Stimulated activated CD4-positive, alpha-beta T cell treated with anti-CD3 and anti-CD28 coated beads, Interleukin-4, amount 100 ng/mL, for 24 hours (primary cell): Measurements from ENCODE around the gene LY6G5C.
A peak's percentile ranks its signal among the peaks of the same experiment; 100 is the strongest.

Experiments
- DNase-seq: peaks from one replicate; pipeline ENCODE4 v3.0.0-alpha.2; 2020

Gene LY6G5C

GRCh38 chr6:31680226-31681134 is at the start of gene LY6G5C:
Gene LY6G5C (minus strand): TSS chr6:31681067. CDS start chr6:31680373, 694 bp downstream.
- DNase-seq, result peak; percentile 74

GRCh38 chr6:31729979-31730630 is 49.2 kb upstream of the LY6G5C start:
- DNase-seq, result peak; percentile 56

GRCh38 chr6:31729515-31729978 is 48.7 kb upstream of the LY6G5C start:
- DNase-seq, result peak; percentile 80

GRCh38 chr6:31728767-31729514 is 48.1 kb upstream of the LY6G5C start, which contains the start of gene DDAH2:
Gene DDAH2 (minus strand): TSS chr6:31729299. CDS start chr6:31729161, 138 bp downstream.
- DNase-seq, result no peak

- no peak for DNase-seq
Observed at GRCh38 chr6:31727717-31728671, 47.1 kb upstream of the LY6G5C start.

- no peak for DNase-seq
Observed at GRCh38 chr6:31727034-31727716, 46.3 kb upstream of the LY6G5C start.

- no peak for DNase-seq
Observed at GRCh38 chr6:31725502-31726350, 44.9 kb upstream of the LY6G5C start.

GRCh38 chr6:31723980-31724691 is 43.3 kb upstream of the LY6G5C start:
- DNase-seq, result no peak

- DNase-seq, result no peak
Observed at GRCh38 chr6:31723245-31723979, 42.5 kb upstream of the LY6G5C start, which contains the start of gene MPIG6B. Gene MPIG6B (plus strand): TSS chr6:31723373. CDS start chr6:31723384, 11 bp downstream.

- DNase-seq, result no peak
Observed at GRCh38 chr6:31722173-31722572, 41.3 kb upstream of the LY6G5C start.

GRCh38 chr6:31721351-31722020 is 40.6 kb upstream of the LY6G5C start, which contains the start of gene LY6G6C:
Gene LY6G6C (minus strand): TSS chr6:31721746. CDS start chr6:31721679, 67 bp downstream.
- DNase-seq, result no peak

- DNase-seq, result no peak
Observed at GRCh38 chr6:31720196-31720770, 39.4 kb upstream of the LY6G5C start.

- no peak for DNase-seq
Observed at GRCh38 chr6:31719001-31719400, 38.1 kb upstream of the LY6G5C start.

GRCh38 chr6:31718265-31718664 is 37.4 kb upstream of the LY6G5C start:
- DNase-seq, result no peak

- DNase-seq, result no peak
Observed at GRCh38 chr6:31717499-31718222, 36.8 kb upstream of the LY6G5C start.

- no peak for DNase-seq
Observed at GRCh38 chr6:31715022-31715958, 34.4 kb upstream of the LY6G5C start, which contains the start of gene LY6G6D. Gene LY6G6D (plus strand): TSS chr6:31715348. CDS start chr6:31715356, 8 bp downstream.
